Stimulated activated CD4-positive, alpha-beta T cell treated with anti-CD3 and anti-CD28 coated beads, TNF-alpha, amount 100 ng/mL, for 1 hour (primary cell): ENCODE measurements around the gene DAD1.
"Not testable (repeated sequence)": the region's sequence is repeated elsewhere in the genome, so short reads cannot be mapped to it uniquely, and the experiment has no call there.

Experiments
- DNase-seq, 3 donors: peaks; one replicate each; pipeline ENCODE4 v3.0.0-alpha.2; 2020; ENCODE audit warnings: low read depth in 3 of 3, low spot score in 1 of 3

DAD1 gene

GRCh38 chr14:22553861-22554497, 35.0 kb downstream of the DAD1 start:
- DNase-seq, result not testable (repeated sequence)

GRCh38 chr14:22553445-22553844, 35.6 kb downstream of the DAD1 start:
- no peak for DNase-seq

GRCh38 chr14:22552827-22553076, 36.3 kb downstream of the DAD1 start:
- no peak for DNase-seq

- no peak for DNase-seq
Measured at GRCh38 chr14:22552001-22552826, 36.8 kb downstream of the DAD1 start.

GRCh38 chr14:22551605-22551997, 37.4 kb downstream of the DAD1 start:
- DNase-seq, result no peak

GRCh38 chr14:22549981-22550673, 38.9 kb downstream of the DAD1 start:
- DNase-seq, result peak in 1 of 3 donors; percentile 57

- DNase-seq, result no peak
Measured at GRCh38 chr14:22549324-22549962, 39.6 kb downstream of the DAD1 start.

GRCh38 chr14:22547948-22548750, 40.9 kb downstream of the DAD1 start:
- DNase-seq, result no peak

GRCh38 chr14:22547313-22547947, 41.6 kb downstream of the DAD1 start:
- DNase-seq, result no peak

- no peak for DNase-seq
Measured at GRCh38 chr14:22546722-22547071, 42.3 kb downstream of the DAD1 start.

- DNase-seq, result no peak
Measured at GRCh38 chr14:22545842-22546721, 42.9 kb downstream of the DAD1 start.

- DNase-seq, result no peak
Measured at GRCh38 chr14:22544881-22545420, 44.1 kb downstream of the DAD1 start.

GRCh38 chr14:22544406-22544805, 44.6 kb downstream of the DAD1 start:
- DNase-seq, result no peak

- not testable (repeated sequence) for DNase-seq
Measured at GRCh38 chr14:22543570-22544357, 45.3 kb downstream of the DAD1 start.

- no peak for DNase-seq
Measured at GRCh38 chr14:22542360-22542759, 46.7 kb downstream of the DAD1 start.

GRCh38 chr14:22541721-22542120, 47.3 kb downstream of the DAD1 start:
- DNase-seq, result no peak

- no peak for DNase-seq
Measured at GRCh38 chr14:22540811-22541360, 48.1 kb downstream of the DAD1 start.

GRCh38 chr14:22540293-22540692, 48.7 kb downstream of the DAD1 start:
- no peak for DNase-seq
